ENCODE data around the gene PCGF3.

- TF ChIP-seq CTCF (IDR thresholded peaks at IDR 0.05) (no peak), POLR2A (IDR thresholded peaks at IDR 0.05) (no peak)
Observed at GRCh38 chr4:673349-674091, 32.1 kb upstream of the PCGF3 start.

Data from testis (tissue), 2 donors.